GM18505 (cell line): ENCODE results near the gene OXCT2.
"Not testable (repeated sequence)": the region's sequence is repeated elsewhere in the genome, so short reads cannot be mapped to it uniquely, and the experiment has no call there.

Experiments
- ATAC-seq: cut with Tn5 transposase; IDR thresholded peaks from one replicate; pipeline ENCODE4 v1.9.1; 2021; ENCODE audit not compliant: unreplicated experiment
- POLR2A ChIP-seq: IDR thresholded peaks from 4 replicates; pipeline ENCODE4 v1.6.1; 2011; ENCODE audit warnings: borderline replicate concordance; ENCODE audit not compliant: insufficient read depth, insufficient read length; ENCODE audit errors: extremely low read depth

The OXCT2 gene

DNA sequence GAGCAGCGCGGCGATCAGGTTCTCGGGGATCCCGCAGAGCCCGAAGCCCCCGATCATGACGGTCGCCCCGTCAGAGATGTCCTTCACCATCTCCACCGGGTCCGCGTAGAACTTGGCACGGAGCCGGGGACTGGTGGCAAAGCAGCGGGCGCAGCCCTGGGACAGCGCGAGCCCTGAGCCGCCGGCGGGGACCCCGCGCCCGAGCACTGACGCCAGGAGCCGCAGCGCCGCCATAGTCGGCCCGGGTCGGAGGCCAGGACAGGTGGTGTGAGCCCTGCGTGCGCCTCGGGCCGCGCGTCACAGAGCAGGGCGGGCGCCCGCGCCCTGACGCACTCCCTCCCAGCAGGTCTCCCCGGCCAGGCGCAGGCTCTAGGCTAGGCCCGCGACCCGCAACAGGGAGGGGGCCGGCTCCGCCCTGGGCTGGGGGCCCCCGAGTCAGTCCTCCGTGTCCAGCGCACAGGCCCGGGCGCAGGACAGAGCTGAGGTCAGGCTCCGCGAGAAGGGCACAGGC lies at the start of gene OXCT2:
Gene OXCT2 (minus strand): TSS at position 327 of the 511 bp plus-strand sequence. CDS start 93 bp downstream, at position 234.
- not testable (repeated sequence) for ATAC-seq

DNA sequence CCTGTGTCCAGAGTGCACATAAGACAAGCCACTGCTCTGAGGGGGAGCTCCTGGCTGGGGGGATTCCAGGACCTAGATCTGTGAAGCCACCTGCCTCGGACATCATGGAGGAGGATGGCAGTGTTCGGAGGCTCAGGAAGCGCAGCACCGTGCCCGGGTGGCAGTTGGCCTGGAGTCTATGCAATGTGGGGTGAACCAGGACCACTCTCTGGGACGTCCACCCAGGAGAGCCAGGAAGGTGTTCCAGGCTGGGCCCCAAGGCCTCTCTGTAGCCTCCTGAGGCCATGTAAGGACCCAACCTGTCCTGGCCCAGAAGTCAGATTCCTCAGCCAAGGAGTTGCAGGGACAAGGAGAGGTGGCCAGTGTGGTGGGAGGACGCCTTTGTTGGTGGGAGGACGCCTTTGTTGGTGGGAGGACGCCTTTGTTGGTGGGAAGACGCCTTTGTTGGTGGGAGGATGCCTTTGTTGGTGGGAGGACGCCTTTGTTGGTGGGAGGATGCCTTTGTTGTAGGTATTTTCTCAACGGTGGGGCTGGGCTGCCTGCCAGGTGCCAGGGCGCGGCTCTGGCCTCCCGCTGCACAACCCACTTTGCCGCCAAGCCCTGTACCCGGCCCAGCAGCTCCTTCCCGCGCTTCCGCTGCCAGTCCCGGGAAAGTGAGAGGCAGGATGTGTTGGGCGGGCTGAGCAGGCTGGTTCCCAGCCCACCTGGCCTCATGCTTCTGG lies 48.1 kb upstream of the OXCT2 start:
- no peak for ATAC-seq
- no peak for TF ChIP-seq POLR2A

DNA sequence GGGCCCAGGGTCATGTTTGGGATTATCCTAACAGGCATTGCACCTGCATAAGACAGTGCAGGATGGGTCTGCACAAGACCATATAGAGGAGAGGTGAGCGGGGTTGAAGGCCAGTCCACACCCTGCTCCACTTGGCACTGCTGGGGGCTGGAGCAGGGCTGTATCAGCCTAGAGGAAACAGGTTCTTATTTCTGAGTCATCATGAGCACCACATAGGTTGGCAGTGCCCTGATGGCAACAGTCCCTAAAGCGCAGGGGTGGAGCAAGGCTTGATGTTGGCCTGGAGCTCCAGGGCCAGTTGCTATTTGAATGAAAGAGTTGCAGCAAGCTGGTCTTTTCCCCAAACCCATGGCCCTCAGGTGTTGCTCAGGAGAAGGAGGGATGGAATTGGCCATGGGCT lies 47.3 kb upstream of the OXCT2 start:
- ATAC-seq: no peak
- no peak for TF ChIP-seq POLR2A

GRCh38 chr1:39817091-39817932 lies 46.2 kb upstream of the OXCT2 start:
- peak; percentile 75 for ATAC-seq
- peak; percentile 42 for TF ChIP-seq POLR2A

DNA sequence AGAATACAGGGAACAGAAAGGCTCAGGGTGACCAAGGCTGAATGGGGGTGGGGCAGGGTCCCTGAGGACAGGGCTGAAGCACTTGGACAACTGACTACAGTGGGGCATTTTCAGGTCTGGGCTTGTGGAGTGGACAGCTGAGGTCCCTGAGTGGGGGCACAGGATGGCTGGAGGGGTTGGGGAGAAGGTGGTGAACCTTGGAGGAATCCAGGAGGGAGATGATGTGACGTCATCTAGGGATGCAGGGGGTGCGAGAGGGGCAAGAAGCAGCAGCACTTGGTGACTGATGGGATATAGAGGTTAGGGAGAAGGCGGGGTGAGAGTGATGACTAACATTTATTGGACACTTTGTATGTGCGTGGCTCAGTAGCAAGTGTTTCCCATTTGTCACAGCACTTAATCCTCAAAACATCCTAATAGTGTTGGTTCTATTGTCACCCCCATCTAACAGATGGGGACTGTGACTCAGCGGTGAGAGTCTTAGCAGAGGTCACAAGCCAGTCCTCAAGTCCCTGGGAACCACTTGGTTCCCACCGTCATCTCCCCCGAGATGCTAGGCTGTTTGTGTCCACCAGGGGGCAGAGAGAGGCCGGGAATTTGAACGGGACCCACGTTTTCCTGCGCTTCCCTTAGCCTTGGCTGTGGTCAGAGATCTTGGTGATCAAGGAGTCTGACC lies 45.4 kb upstream of the OXCT2 start:
- no peak for TF ChIP-seq POLR2A
- peak; percentile 38 for ATAC-seq

DNA sequence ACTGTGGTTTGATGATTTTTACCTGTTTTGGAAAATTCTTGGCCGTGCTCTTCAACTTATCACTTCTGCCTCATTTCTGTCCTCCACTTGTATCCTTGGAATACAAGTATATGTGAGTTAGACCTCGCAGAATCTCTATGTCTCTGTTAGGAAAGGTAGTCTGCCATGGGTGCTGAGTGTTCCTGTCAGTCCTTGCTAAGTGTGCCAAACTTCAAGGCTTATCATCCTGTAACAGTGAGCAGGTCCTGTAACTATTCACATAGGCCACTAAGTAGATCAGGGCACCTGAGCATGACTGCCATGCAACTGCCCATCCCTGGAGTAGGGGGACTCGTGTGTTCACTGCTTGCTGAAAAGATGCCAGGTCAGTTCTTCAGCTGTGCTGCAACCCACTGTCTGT lies 41.8 kb upstream of the OXCT2 start:
- TF ChIP-seq POLR2A: no peak
- no peak for ATAC-seq

GRCh38 chr1:39808784-39809517 lies 37.8 kb upstream of the OXCT2 start:
- no peak for ATAC-seq
- TF ChIP-seq POLR2A: no peak

DNA sequence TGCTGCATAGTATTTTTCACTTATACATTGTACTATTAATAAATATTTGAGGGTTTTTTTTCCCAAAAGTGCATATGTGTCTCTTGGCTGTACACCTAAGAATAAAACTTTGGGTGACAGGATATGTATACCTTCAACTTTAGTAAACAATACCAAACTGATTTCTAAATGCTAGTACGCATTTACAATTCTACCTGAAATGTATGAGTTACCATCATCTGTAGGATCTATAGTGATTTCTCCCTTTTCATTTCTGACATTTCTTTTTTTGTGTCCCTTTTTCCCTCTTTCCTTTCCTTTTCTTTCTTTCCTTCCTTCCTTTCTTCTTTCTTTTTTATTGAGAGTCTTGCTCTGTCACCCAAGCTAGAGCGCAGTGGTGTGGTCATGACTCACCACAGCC lies 34.2 kb upstream of the OXCT2 start:
- no peak for ATAC-seq
- no peak for TF ChIP-seq POLR2A

- TF ChIP-seq POLR2A: no peak
- ATAC-seq: no peak
These were observed 31.5 kb upstream of the OXCT2 start for GRCh38 chr1:39802496-39803260.

DNA sequence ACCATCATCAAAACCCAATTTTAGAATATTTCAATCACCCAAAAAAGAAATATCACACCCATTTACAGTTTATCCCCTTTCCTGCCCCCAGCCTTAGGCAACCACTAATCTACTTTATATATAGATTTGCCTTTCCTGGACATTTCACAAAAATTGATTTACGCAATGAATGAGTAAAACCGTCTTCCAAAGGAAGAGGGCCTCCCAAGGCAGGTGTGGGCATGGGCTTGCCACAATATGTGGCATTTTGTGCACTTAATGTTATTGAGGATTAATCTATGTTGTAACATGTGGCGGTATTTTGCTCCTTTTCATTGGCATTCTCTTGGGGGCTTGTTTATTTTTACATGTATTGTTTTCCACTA lies 29.3 kb upstream of the OXCT2 start:
- no peak for ATAC-seq
- TF ChIP-seq POLR2A: no peak

GRCh38 chr1:39799770-39800470 lies 28.8 kb upstream of the OXCT2 start:
- peak; percentile 54 for ATAC-seq
- TF ChIP-seq POLR2A: no peak
